GM12878 (cell line): Measurements from ENCODE around the gene DIAPH2. TPM values are rescaled to one million over a fixed set of nuclear protein-coding genes. Genes with fewer than 3 reads are reported as not detected.

Experiments used
- ATAC-seq: fragments of 200-7000 bp; cut with Tn5 transposase; 3 replicates; pipeline ENCODE4 v1.9.1; 2020; ENCODE audit warnings: mild to moderate bottlenecking, moderate library complexity
- BruUV-seq: library from RNA; stranded (reverse); fragments of 400-500 nt; replicated peaks from 2 replicates; lab custom pipeline; 2021; lab: Mats Ljungman, UMichigan
- CTCF ChIA-PET: fragments of 300-600 bp; sonication (Branson Sonifier 250); formaldehyde crosslinking; extraction: SDS; loops from one replicate; lab custom pipeline; 2021; ENCODE audit warnings: inconsistent platforms; lab: Yijun Ruan, JAX
- POLR2A ChIA-PET: fragments of 350-600 bp; formaldehyde crosslinking; extraction: SDS; loops from one replicate; lab custom pipeline; 2021; ENCODE audit warnings: inconsistent platforms; lab: Charles Lee
- RAD21 ChIA-PET: fragments of 300-600 bp; sonication (Branson Sonifier 250); formaldehyde crosslinking; loops from one replicate; lab custom pipeline; 2023; ENCODE audit warnings: antibody characterized with exemption; ENCODE audit not compliant: unreplicated experiment; lab: Charles Lee
- SMC1A ChIA-PET: fragments of 300-600 bp; sonication (Branson Sonifier 250); formaldehyde crosslinking; loops from one replicate; lab custom pipeline; 2023; ENCODE audit not compliant: unreplicated experiment, uncharacterized antibody; lab: Charles Lee
- DNase-seq: peaks from one replicate; pipeline ENCODE4 v3.0.0-alpha.2; 2011; ENCODE audit warnings: low read depth, low spot score
- FAIRE-seq: peaks from 3 replicates; lab custom pipeline; 2011; peaks lifted over from hg19 to GRCh38; lab: Jason Lieb, UNC
- H2AFZ ChIP-seq: 2 replicates; pipeline ENCODE4 v1.6.0; 2011; ENCODE audit warnings: low read depth, low read length, control low read depth; ENCODE audit not compliant: control insufficient read depth
- H3K27ac ChIP-seq: 2 replicates; pipeline ENCODE4 v1.5.1; 2011; ENCODE audit warnings: control low read depth; ENCODE audit not compliant: control insufficient read depth, insufficient read depth
- H3K27me3 ChIP-seq, 2 experiments: replicated peaks in 1 of 2; 2 replicates each; pipeline versions ENCODE4 v1.6.0 to v1.6.1; 2011; ENCODE audit warnings: low read length in 1 of 2; ENCODE audit not compliant: control insufficient read depth in 2 of 2, insufficient read depth in 2 of 2
- H3K36me3 ChIP-seq, 2 experiments: 2 replicates each; pipeline ENCODE4 v1.5.1; 2011; ENCODE audit warnings: low read length in 1 of 2; ENCODE audit not compliant: control insufficient read depth in 2 of 2, insufficient read depth in 2 of 2
- H3K4me1 ChIP-seq: 2 replicates; pipeline ENCODE4 v1.6.1; 2011; ENCODE audit warnings: mild to moderate bottlenecking, low read length, moderate library complexity, mixed read lengths; ENCODE audit not compliant: control insufficient read depth, insufficient read depth
- H3K4me2 ChIP-seq: 2 replicates; pipeline ENCODE4 v1.6.0; 2011; ENCODE audit warnings: control low read depth; ENCODE audit not compliant: control insufficient read depth, insufficient read depth
- H3K4me3 ChIP-seq: fragments of 200-600 bp; sonication (generic); 2 replicates; pipeline ENCODE4 v1.5.1; 2016
- H3K79me2 ChIP-seq: 2 replicates; pipeline ENCODE4 v1.6.0; 2011; ENCODE audit warnings: low read length; ENCODE audit not compliant: control insufficient read depth, insufficient read depth
- H3K9ac ChIP-seq: 2 replicates; pipeline ENCODE4 v1.8.0; 2011; ENCODE audit warnings: low read length, control low read depth, mixed read lengths; ENCODE audit not compliant: control insufficient read depth, insufficient read depth
- H3K9me3 ChIP-seq: replicated peaks from 3 replicates; pipeline ENCODE4 v1.5.1; 2011; ENCODE audit warnings: mild to moderate bottlenecking, low read length; ENCODE audit not compliant: control insufficient read depth, insufficient read depth
- H4K20me1 ChIP-seq: 2 replicates; pipeline ENCODE4 v1.6.0; 2011; ENCODE audit not compliant: control insufficient read depth, insufficient read depth
- ATF7 ChIP-seq: fragments of 450-650 bp; IDR thresholded peaks from 2 replicates; pipeline ENCODE4 v1.6.1; 2016; ENCODE audit warnings: low read depth, mild to moderate bottlenecking
- BCL11A ChIP-seq: IDR thresholded peaks from 2 replicates; pipeline ENCODE4 v1.6.1; 2011; ENCODE audit warnings: low read depth, low read length
- BHLHE40 ChIP-seq, 2 experiments: fragments of 450-650 bp in 1 of 2; IDR thresholded peaks; 2 replicates each; pipeline ENCODE4 v1.6.1; 2011 to 2017; ENCODE audit warnings: low read depth in 2 of 2, borderline replicate concordance in 1 of 2, improper control_type of control experiment in 1 of 2, low read length in 1 of 2, mild to moderate bottlenecking in 1 of 2
- NFXL1 ChIP-seq: fragments of 450-650 bp; IDR thresholded peaks from 2 replicates; pipeline ENCODE4 v1.6.1; 2017; ENCODE audit warnings: antibody characterized with exemption, mild to moderate bottlenecking, borderline replicate concordance
- NR2C1 ChIP-seq: fragments of 450-650 bp; IDR thresholded peaks from 2 replicates; pipeline ENCODE4 v1.6.1; 2017; ENCODE audit warnings: antibody characterized with exemption, mild to moderate bottlenecking, moderate library complexity
- POLR2A ChIP-seq: IDR thresholded peaks from 2 replicates; pipeline ENCODE4 v1.6.1; 2011; ENCODE audit warnings: low read depth, mild to moderate bottlenecking, low read length
- SP1 ChIP-seq: IDR thresholded peaks from one replicate; pipeline ENCODE4 v1.6.1; 2011; ENCODE audit warnings: low read depth, low read length
- SREBF1 ChIP-seq: IDR thresholded peaks from 2 replicates; pipeline ENCODE4 v1.6.1; 2012; ENCODE audit warnings: mild to moderate bottlenecking, low read length
- TBL1XR1 ChIP-seq: IDR thresholded peaks from 2 replicates; pipeline ENCODE4 v1.6.1; 2012; ENCODE audit warnings: low read depth, low read length, improper control_type of control experiment
- ZNF207 ChIP-seq: fragments of 450-650 bp; IDR thresholded peaks from 2 replicates; pipeline ENCODE4 v1.6.1; 2014; ENCODE audit warnings: antibody characterized with exemption, mild to moderate bottlenecking, borderline replicate concordance
- WGBS: methylation state at CpG from one replicate; pipeline ENCODE4 v1.1.6; 2016; ENCODE audit warnings: low lambda C conversion rate; ENCODE audit not compliant: insufficient replicate concordance, insufficient coverage; ENCODE audit errors: missing lambda C conversion rate; 5-methylcytosine and 5-hydroxymethylcytosine counted together
- in situ Hi-C: fragments of 300-500 bp; cut with MboI; formaldehyde crosslinking; loops from 9 replicates; pipeline ENCODE4 v1.14.3; 2018; ENCODE audit warnings: mixed read lengths
- intact Hi-C: fragments of 100-400 bp; cut with micrococcal nuclease; formaldehyde crosslinking; loops from one replicate; pipeline ENCODE4 v1.14.2; 2022; ENCODE audit not compliant: unreplicated experiment
- polyA plus RNA-seq, 11 experiments: library from polyadenylated mRNA; depleted of rRNA in 4 of 11; unstranded in 6 of 11; stranded (reverse) in 5 of 11; fragments of >200 nt; fragmentation: Nextera tagmentation in 4 of 11; fragmentation: Illumina TruSeq in 1 of 11; extraction: Ambion mirVana in 4 of 11; extraction: Trizol in 1 of 11; gene quantifications; 1 replicate in 1 of 11; 2 replicates in 10 of 11; pipeline versions ENCODE4 v1.2.1 to v1.2.3, GENCODE V29; 2011 to 2016; ENCODE audit warnings: inconsistent platforms in 2 of 11, missing spikeins in 2 of 11, low read depth in 1 of 11
- total RNA-seq, 4 experiments: library from RNA; depleted of rRNA in 3 of 4; stranded (reverse); fragments of >200 nt in 3 of 4; fragmentation: Illumina TruSeq in 1 of 4; extraction: Trizol in 1 of 4; gene quantifications; 2 replicates each; pipeline versions ENCODE4 v1.2.1 to v1.2.3, GENCODE V29; 2013 to 2021
- TF ChIP-seq, protein P1 (sequence below): fragments of 450-650 bp; IDR thresholded peaks from 2 replicates; pipeline ENCODE4 v1.6.1; 2016; ENCODE audit warnings: mild to moderate bottlenecking
- TF ChIP-seq, protein P2 (sequence below): fragments of 450-650 bp; formaldehyde crosslinking; IDR thresholded peaks from 2 replicates; pipeline ENCODE4 v1.5.0; 2022; ENCODE audit warnings: mild to moderate bottlenecking, missing genetic modification characterization
- TF ChIP-seq, protein P3 (sequence below): fragments of 450-650 bp; IDR thresholded peaks from 2 replicates; pipeline ENCODE4 v1.6.1; 2014; ENCODE audit warnings: mild to moderate bottlenecking

DIAPH2 gene
- total and polyA plus RNA-seq, 10 of the 15 experiments (the other 5 are each of a cell fraction or from before 2014, with no cell fraction given): 2.2 to 16.6 (median 8.8) TPM

DNA sequence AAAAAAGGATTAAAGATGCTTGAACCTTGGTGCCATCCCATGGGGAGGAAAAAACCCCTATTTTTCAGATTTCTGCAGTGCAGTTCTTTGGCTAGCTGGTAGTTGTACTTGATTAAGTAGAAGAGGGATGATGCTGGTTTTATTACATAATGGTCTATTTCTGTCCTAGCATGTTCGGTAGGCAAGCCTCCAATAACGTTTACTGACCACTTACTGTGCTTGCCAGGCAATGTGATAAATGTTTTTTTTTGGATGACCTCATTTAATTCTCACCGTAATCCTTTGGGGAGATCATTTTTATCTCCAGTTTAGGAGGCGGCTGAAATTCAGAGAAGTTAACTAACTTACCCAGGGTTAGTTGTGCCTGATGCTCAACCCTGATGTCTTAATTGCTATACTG lies 106.9 kb downstream of the DIAPH2 start (continued):
- TF ChIP-seq, protein P1, sequence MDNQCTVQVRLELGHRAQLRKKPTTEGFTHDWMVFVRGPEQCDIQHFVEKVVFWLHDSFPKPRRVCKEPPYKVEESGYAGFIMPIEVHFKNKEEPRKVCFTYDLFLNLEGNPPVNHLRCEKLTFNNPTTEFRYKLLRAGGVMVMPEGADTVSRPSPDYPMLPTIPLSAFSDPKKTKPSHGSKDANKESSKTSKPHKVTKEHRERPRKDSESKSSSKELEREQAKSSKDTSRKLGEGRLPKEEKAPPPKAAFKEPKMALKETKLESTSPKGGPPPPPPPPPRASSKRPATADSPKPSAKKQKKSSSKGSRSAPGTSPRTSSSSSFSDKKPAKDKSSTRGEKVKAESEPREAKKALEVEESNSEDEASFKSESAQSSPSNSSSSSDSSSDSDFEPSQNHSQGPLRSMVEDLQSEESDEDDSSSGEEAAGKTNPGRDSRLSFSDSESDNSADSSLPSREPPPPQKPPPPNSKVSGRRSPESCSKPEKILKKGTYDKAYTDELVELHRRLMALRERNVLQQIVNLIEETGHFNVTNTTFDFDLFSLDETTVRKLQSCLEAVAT: no peak
- TF ChIP-seq TBL1XR1 (no peak), POLR2A (no peak), NFXL1 (no peak), BHLHE40 (IDR thresholded peaks at IDR 0.05; ENCODE audit: borderline replicate concordance in 1 of 2, low read depth in 2 of 2, low read length in 1 of 2) (no peak), ATF7 (no peak)
- TF ChIP-seq, protein P2, sequence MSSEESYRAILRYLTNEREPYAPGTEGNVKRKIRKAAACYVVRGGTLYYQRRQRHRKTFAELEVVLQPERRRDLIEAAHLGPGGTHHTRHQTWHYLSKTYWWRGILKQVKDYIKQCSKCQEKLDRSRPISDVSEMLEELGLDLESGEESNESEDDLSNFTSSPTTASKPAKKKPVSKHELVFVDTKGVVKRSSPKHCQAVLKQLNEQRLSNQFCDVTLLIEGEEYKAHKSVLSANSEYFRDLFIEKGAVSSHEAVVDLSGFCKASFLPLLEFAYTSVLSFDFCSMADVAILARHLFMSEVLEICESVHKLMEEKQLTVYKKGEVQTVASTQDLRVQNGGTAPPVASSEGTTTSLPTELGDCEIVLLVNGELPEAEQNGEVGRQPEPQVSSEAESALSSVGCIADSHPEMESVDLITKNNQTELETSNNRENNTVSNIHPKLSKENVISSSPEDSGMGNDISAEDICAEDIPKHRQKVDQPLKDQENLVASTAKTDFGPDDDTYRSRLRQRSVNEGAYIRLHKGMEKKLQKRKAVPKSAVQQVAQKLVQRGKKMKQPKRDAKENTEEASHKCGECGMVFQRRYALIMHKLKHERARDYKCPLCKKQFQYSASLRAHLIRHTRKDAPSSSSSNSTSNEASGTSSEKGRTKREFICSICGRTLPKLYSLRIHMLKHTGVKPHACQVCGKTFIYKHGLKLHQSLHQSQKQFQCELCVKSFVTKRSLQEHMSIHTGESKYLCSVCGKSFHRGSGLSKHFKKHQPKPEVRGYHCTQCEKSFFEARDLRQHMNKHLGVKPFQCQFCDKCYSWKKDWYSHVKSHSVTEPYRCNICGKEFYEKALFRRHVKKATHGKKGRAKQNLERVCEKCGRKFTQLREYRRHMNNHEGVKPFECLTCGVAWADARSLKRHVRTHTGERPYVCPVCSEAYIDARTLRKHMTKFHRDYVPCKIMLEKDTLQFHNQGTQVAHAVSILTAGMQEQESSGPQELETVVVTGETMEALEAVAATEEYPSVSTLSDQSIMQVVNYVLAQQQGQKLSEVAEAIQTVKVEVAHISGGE (CRISPR knock-in tag): no peak
- TF ChIP-seq, all 136 proteins: peak for 0

DNA sequence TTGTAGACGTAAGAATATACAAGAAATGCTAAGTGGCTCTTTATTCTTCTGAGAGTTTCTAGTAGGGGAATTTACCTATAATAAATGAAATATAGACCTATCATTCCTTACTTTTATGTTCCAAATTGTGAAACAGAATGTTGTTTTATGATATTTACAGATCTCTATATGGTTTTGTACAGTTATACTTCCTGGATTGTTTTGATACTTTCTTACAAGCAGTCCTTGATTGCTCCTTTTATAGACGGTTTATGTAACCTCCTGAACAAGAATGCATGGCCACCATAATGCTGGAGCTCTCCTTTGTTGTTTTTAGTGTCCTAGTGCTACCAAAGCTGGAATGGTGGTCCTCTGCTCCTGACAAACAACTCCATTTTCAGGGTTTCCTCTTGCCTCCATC lies 107.4 kb downstream of the DIAPH2 start:
- DNase-seq: no peak
- no peak overlapping the region for H3K27ac ChIP-seq
- no peak overlapping the region for H2AFZ ChIP-seq
- ChIA-PET CTCF (no interaction called here), SMC1A (no interaction called here), RAD21 (no interaction called here), POLR2A (interaction anchor here (0.7 kb wide), 1 partner anchor 67 kb away, joined by 3 read pairs; no protein-coding TSS in a partner anchor)
- H3K4me3 ChIP-seq: no peak overlapping the region
- WGBS: 77% methylated on average over 2 of the region's 2 CpGs
- no peaks in the 10 kb centered on the region for H3K4me1 ChIP-seq
- no peaks in the 10 kb centered on the region for H4K20me1 ChIP-seq
- ATAC-seq: no peak
- in situ Hi-C loops (no loop called here), intact Hi-C loops (no loop called here)
- no peak overlapping the region for H3K9ac ChIP-seq
- no peaks in the 10 kb centered on the region for H3K36me3 ChIP-seq
- H3K79me2 ChIP-seq: no peaks in the 10 kb centered on the region
- FAIRE-seq: no peak
- no peak overlapping the region for H3K4me2 ChIP-seq
- no peaks in the 10 kb centered on the region for H3K9me3 ChIP-seq
- BruUV-seq: no TSS peak
- H3K27me3 ChIP-seq: no peaks in the 10 kb centered on the region
- TF ChIP-seq BHLHE40 (IDR thresholded peaks at IDR 0.05; ENCODE audit: borderline replicate concordance in 1 of 2, low read depth in 2 of 2, low read length in 1 of 2) (no peak), POLR2A (no peak), BCL11A (no peak), NR2C1 (no peak), TBL1XR1 (no peak), SP1 (no peak), SREBF1 (no peak), ZNF207 (no peak)
- TF ChIP-seq, protein P3, sequence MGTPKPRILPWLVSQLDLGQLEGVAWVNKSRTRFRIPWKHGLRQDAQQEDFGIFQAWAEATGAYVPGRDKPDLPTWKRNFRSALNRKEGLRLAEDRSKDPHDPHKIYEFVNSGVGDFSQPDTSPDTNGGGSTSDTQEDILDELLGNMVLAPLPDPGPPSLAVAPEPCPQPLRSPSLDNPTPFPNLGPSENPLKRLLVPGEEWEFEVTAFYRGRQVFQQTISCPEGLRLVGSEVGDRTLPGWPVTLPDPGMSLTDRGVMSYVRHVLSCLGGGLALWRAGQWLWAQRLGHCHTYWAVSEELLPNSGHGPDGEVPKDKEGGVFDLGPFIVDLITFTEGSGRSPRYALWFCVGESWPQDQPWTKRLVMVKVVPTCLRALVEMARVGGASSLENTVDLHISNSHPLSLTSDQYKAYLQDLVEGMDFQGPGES: no peak
